ENCODE results near the gene SYNC. TPM values are rescaled to one million over a fixed set of nuclear protein-coding genes. Genes with fewer than 3 reads are reported as not detected.
A peak's percentile ranks its signal among the peaks of the same experiment; 100 is the strongest.

SYNC gene
- total RNA-seq, 4 donors from 2014 or later = 111 to 201 (median 153) TPM

- H3K36me3 ChIP-seq = no peaks in the 10 kb centered on the region
- H3K27me3 ChIP-seq = no peaks in the 10 kb centered on the region
- H3K4me3 ChIP-seq = no peak overlapping the region
- H3K9me3 ChIP-seq = no peaks in the 10 kb centered on the region
- peaks cover 14% of the 10 kb centered on the region in 4 donors for H3K4me1 ChIP-seq
- TF ChIP-seq POLR2A (IDR thresholded peaks at IDR 0.05; ENCODE audit: low read depth) (no peak), CTCF (IDR thresholded peaks at IDR 0.05) (no peak), EP300 (IDR thresholded peaks at IDR 0.05) (no peak), POLR2AphosphoS5 (IDR thresholded peaks at IDR 0.05) (no peak)
- no peak for DNase-seq (ENCODE audit: extremely low spot score)
- peak overlapping the region in 1 of 4 donors; percentile 4 for H3K27ac ChIP-seq (replicated peaks in 1 of 4)
- intact Hi-C loops (cut with DNase I) = no loop called here
- 100% methylated on average over 3 of the region's 3 CpGs for WGBS
These were observed 23.0 kb upstream of the SYNC start for GRCh38 chr1:32725615-32725982.

GRCh38 chr1:32724678-32725614 lies 22.4 kb upstream of the SYNC start:
- no peak overlapping the region for H3K4me3 ChIP-seq
- H3K9me3 ChIP-seq = no peaks in the 10 kb centered on the region
- H3K27ac ChIP-seq (replicated peaks in 1 of 4) = peak overlapping the region in 2 of 4 donors; percentile 5 to 14
- no peaks in the 10 kb centered on the region for H3K36me3 ChIP-seq
- 55% methylated on average over 14 of the region's 14 CpGs for WGBS
- peaks cover 14% of the 10 kb centered on the region in 4 donors for H3K4me1 ChIP-seq
- TF ChIP-seq CTCF (IDR thresholded peaks at IDR 0.05) (no peak), POLR2AphosphoS5 (IDR thresholded peaks at IDR 0.05) (peak; percentile 27 to 61)
- no peak for DNase-seq (ENCODE audit: extremely low spot score)
- no peaks in the 10 kb centered on the region for H3K27me3 ChIP-seq
- intact Hi-C loops (cut with DNase I) = no loop called here

- no peaks in the 10 kb centered on the region for H3K36me3 ChIP-seq
- no peak for TF ChIP-seq EP300 (IDR thresholded peaks at IDR 0.05)
- TF ChIP-seq POLR2A (IDR thresholded peaks at IDR 0.05; ENCODE audit: low read depth) = no peak
- TF ChIP-seq CTCF (IDR thresholded peaks at IDR 0.05) = no peak
- TF ChIP-seq POLR2AphosphoS5 (IDR thresholded peaks at IDR 0.05) = no peak
- no peaks in the 10 kb centered on the region for H3K27me3 ChIP-seq
- peaks cover 3 to 12% (median 6%) of the 10 kb centered on the region in 4 donors for H3K4me1 ChIP-seq
- H3K4me3 ChIP-seq = no peak overlapping the region
- H3K27ac ChIP-seq (replicated peaks in 1 of 4) = no peak overlapping the region
- intact Hi-C loops (cut with DNase I) = loop anchor here (10.0 kb wide), 2 partner anchors 155 to 365 kb away; partner anchors contain the start of genes AZIN2 and FNDC5
- H3K9me3 ChIP-seq = no peaks in the 10 kb centered on the region
- 92% methylated on average over 4 of the region's 4 CpGs for WGBS
- no peak for DNase-seq (ENCODE audit: extremely low spot score)
These were observed 17.2 kb upstream of the SYNC start for GRCh38 chr1:32719681-32720275.

GRCh38 chr1:32718527-32718926 lies 16.0 kb upstream of the SYNC start:
- no peaks in the 10 kb centered on the region for H3K36me3 ChIP-seq
- H3K4me3 ChIP-seq = no peak overlapping the region
- no peak for DNase-seq (ENCODE audit: extremely low spot score)
- no peaks in the 10 kb centered on the region for H3K27me3 ChIP-seq
- H3K27ac ChIP-seq (replicated peaks in 1 of 4) = no peak overlapping the region
- H3K9me3 ChIP-seq = no peaks in the 10 kb centered on the region
- H3K4me1 ChIP-seq = peaks cover 0 to 10% (median 2%) of the 10 kb centered on the region in 4 donors
- intact Hi-C loops (cut with DNase I) = loop anchor here (10.0 kb wide), 2 partner anchors 156 to 366 kb away; partner anchors contain the start of genes AZIN2 and FNDC5
- TF ChIP-seq POLR2A (IDR thresholded peaks at IDR 0.05; ENCODE audit: low read depth) (no peak), EP300 (IDR thresholded peaks at IDR 0.05) (no peak), CTCF (IDR thresholded peaks at IDR 0.05) (no peak), POLR2AphosphoS5 (IDR thresholded peaks at IDR 0.05) (no peak)
- WGBS = 92% methylated on average over 1 of the region's 1 CpG

Data from esophagus muscularis mucosa (tissue), 4 donors.